HG03565 (cell line): Measurements from ENCODE around the gene PPFIA1.
"Not testable (repeated sequence)": the region's sequence is repeated elsewhere in the genome, so short reads cannot be mapped to it uniquely, and the experiment has no call there.

ENCODE experiments used
- ATAC-seq: cut with Tn5 transposase; IDR thresholded peaks from one replicate; pipeline ENCODE4 v1.9.1; 2021; ENCODE audit warnings: mild to moderate bottlenecking, moderate library complexity; ENCODE audit not compliant: unreplicated experiment

Gene PPFIA1

GRCh38 chr11:70383664-70384565 lies 113.4 kb downstream of the PPFIA1 start:
- no peak for ATAC-seq

- no peak for ATAC-seq
Measured at GRCh38 chr11:70384566-70385152, 114.2 kb downstream of the PPFIA1 start.

GRCh38 chr11:70387564-70387963 lies 117.1 kb downstream of the PPFIA1 start:
- ATAC-seq: no peak

GRCh38 chr11:70389201-70389600 lies 118.7 kb downstream of the PPFIA1 start:
- ATAC-seq: no peak

- not testable (repeated sequence) for ATAC-seq
Measured at GRCh38 chr11:70390882-70391281, 120.4 kb downstream of the PPFIA1 start.

- ATAC-seq: no peak
Measured at GRCh38 chr11:70394211-70394950, 123.9 kb downstream of the PPFIA1 start.

- no peak for ATAC-seq
Measured at GRCh38 chr11:70397336-70397982, 127.0 kb downstream of the PPFIA1 start.

GRCh38 chr11:70397983-70398833 lies 127.7 kb downstream of the PPFIA1 start, which contains the start of gene CTTN:
Gene CTTN, plus strand, starts transcription at chr11:70398529. Its CDS starts 8,769 bp downstream, at chr11:70407298.
- no peak for ATAC-seq

- no peak for ATAC-seq
Measured at GRCh38 chr11:70398834-70399680, 128.6 kb downstream of the PPFIA1 start.

GRCh38 chr11:70399681-70400112 lies 129.2 kb downstream of the PPFIA1 start:
- no peak for ATAC-seq

GRCh38 chr11:70400643-70401042 lies 130.2 kb downstream of the PPFIA1 start:
- no peak for ATAC-seq

- ATAC-seq: no peak
Measured at GRCh38 chr11:70402016-70402415, 131.5 kb downstream of the PPFIA1 start.

- no peak for ATAC-seq
Measured at GRCh38 chr11:70402685-70403084, 132.2 kb downstream of the PPFIA1 start.

- no peak for ATAC-seq
Measured at GRCh38 chr11:70404244-70404643, 133.8 kb downstream of the PPFIA1 start.

GRCh38 chr11:70405679-70406395 lies 135.3 kb downstream of the PPFIA1 start:
- no peak for ATAC-seq

- no peak for ATAC-seq
Measured at GRCh38 chr11:70407121-70407520, 136.6 kb downstream of the PPFIA1 start.

GRCh38 chr11:70407814-70408213 lies 137.3 kb downstream of the PPFIA1 start:
- ATAC-seq: no peak

- not testable (repeated sequence) for ATAC-seq
Measured at GRCh38 chr11:70408326-70408725, 137.8 kb downstream of the PPFIA1 start.
